Neuron (in vitro differentiated cells): ENCODE data around the gene TF.

Source experiments
- H2AFZ ChIP-seq: one replicate; pipeline ENCODE4 v1.6.1; 2013; ENCODE audit warnings: low read depth, mild to moderate bottlenecking, inconsistent platforms, low read length, moderate library complexity
- H3K27me3 ChIP-seq: one replicate; pipeline ENCODE4 v1.6.1; 2013; ENCODE audit warnings: low read length; ENCODE audit not compliant: insufficient read depth
- H3K36me3 ChIP-seq: one replicate; pipeline ENCODE4 v1.6.1; 2013; ENCODE audit warnings: low read length; ENCODE audit not compliant: insufficient read depth
- H3K4me1 ChIP-seq: one replicate; pipeline ENCODE4 v1.6.1; 2013; ENCODE audit warnings: low read length; ENCODE audit not compliant: insufficient read depth
- H3K4me3 ChIP-seq: 2 replicates; pipeline ENCODE4 v1.5.1; 2013; ENCODE audit warnings: mild to moderate bottlenecking, low read length, moderate library complexity
- H3K9me3 ChIP-seq: one replicate; pipeline ENCODE4 v1.6.1; 2013; ENCODE audit warnings: low read length

The TF gene

GRCh38 chr3:133753107-133753778, 7.0 kb downstream of the TF start:
- no peak overlapping the region for H3K4me3 ChIP-seq
- no peaks in the 10 kb centered on the region for H3K9me3 ChIP-seq
- no peaks in the 10 kb centered on the region for H3K4me1 ChIP-seq

GRCh38 chr3:133753779-133754164, 7.6 kb downstream of the TF start:
- Histone ChIP-seq H3K27me3 (no peaks in the 10 kb centered on the region), H3K36me3 (no peaks in the 10 kb centered on the region), H3K4me1 (no peaks in the 10 kb centered on the region), H3K4me3 (no peak overlapping the region), H3K9me3 (no peaks in the 10 kb centered on the region), H2AFZ (no peak overlapping the region)

More at GRCh38 chr3:133753107-133753778, 7.0 kb downstream of the TF start:
- Histone ChIP-seq H3K36me3 (no peaks in the 10 kb centered on the region), H3K27me3 (no peaks in the 10 kb centered on the region), H2AFZ (no peak overlapping the region)

GRCh38 chr3:133754455-133754854, 8.3 kb downstream of the TF start:
- Histone ChIP-seq H3K4me3 (no peak overlapping the region), H3K4me1 (no peaks in the 10 kb centered on the region), H3K9me3 (no peaks in the 10 kb centered on the region), H3K27me3 (no peaks in the 10 kb centered on the region), H2AFZ (no peak overlapping the region), H3K36me3 (no peaks in the 10 kb centered on the region)

GRCh38 chr3:133754973-133755828, 9.0 kb downstream of the TF start:
- Histone ChIP-seq H2AFZ (no peak overlapping the region), H3K9me3 (no peaks in the 10 kb centered on the region), H3K36me3 (no peaks in the 10 kb centered on the region), H3K27me3 (no peaks in the 10 kb centered on the region), H3K4me3 (no peak overlapping the region), H3K4me1 (no peaks in the 10 kb centered on the region)

GRCh38 chr3:133756716-133757694, 10.8 kb downstream of the TF start:
- H2AFZ ChIP-seq: no peak overlapping the region
- H3K27me3 ChIP-seq: no peaks in the 10 kb centered on the region
- H3K36me3 ChIP-seq: no peaks in the 10 kb centered on the region
- H3K4me1 ChIP-seq: no peaks in the 10 kb centered on the region
- H3K9me3 ChIP-seq: no peaks in the 10 kb centered on the region
- H3K4me3 ChIP-seq: no peak overlapping the region

- no peak overlapping the region for H3K4me3 ChIP-seq
- H3K36me3 ChIP-seq: no peaks in the 10 kb centered on the region
- no peak overlapping the region for H2AFZ ChIP-seq
- no peaks in the 10 kb centered on the region for H3K4me1 ChIP-seq
- no peaks in the 10 kb centered on the region for H3K27me3 ChIP-seq
- H3K9me3 ChIP-seq: no peaks in the 10 kb centered on the region
Observed at GRCh38 chr3:133757701-133758567, 11.7 kb downstream of the TF start.

GRCh38 chr3:133758568-133758928, 12.4 kb downstream of the TF start:
- Histone ChIP-seq H3K36me3 (no peaks in the 10 kb centered on the region), H3K4me1 (no peaks in the 10 kb centered on the region), H3K4me3 (no peak overlapping the region), H2AFZ (no peak overlapping the region), H3K27me3 (no peaks in the 10 kb centered on the region), H3K9me3 (no peaks in the 10 kb centered on the region)

GRCh38 chr3:133758964-133759739, 13.0 kb downstream of the TF start:
- no peak overlapping the region for H3K4me3 ChIP-seq

GRCh38 chr3:133759740-133760305, 13.6 kb downstream of the TF start:
- Histone ChIP-seq H2AFZ (no peak overlapping the region), H3K9me3 (no peaks in the 10 kb centered on the region), H3K4me3 (no peak overlapping the region), H3K4me1 (no peaks in the 10 kb centered on the region), H3K36me3 (no peaks in the 10 kb centered on the region), H3K27me3 (no peaks in the 10 kb centered on the region)

More at GRCh38 chr3:133758964-133759739, 13.0 kb downstream of the TF start:
- Histone ChIP-seq H3K36me3 (no peaks in the 10 kb centered on the region), H3K9me3 (no peaks in the 10 kb centered on the region), H3K4me1 (no peaks in the 10 kb centered on the region), H3K27me3 (no peaks in the 10 kb centered on the region), H2AFZ (no peak overlapping the region)

- no peak overlapping the region for H2AFZ ChIP-seq
- H3K4me3 ChIP-seq: no peak overlapping the region
- H3K9me3 ChIP-seq: no peaks in the 10 kb centered on the region
- no peaks in the 10 kb centered on the region for H3K36me3 ChIP-seq
- peaks cover 2% of the 10 kb centered on the region for H3K27me3 ChIP-seq
- H3K4me1 ChIP-seq: no peaks in the 10 kb centered on the region
Observed at GRCh38 chr3:133760916-133761315, 14.7 kb downstream of the TF start.

- Histone ChIP-seq H3K9me3 (no peaks in the 10 kb centered on the region), H3K27me3 (peaks cover 2% of the 10 kb centered on the region), H3K4me3 (no peak overlapping the region), H2AFZ (no peak overlapping the region), H3K4me1 (no peaks in the 10 kb centered on the region), H3K36me3 (no peaks in the 10 kb centered on the region)
Observed at GRCh38 chr3:133761605-133762484, 15.7 kb downstream of the TF start.
